ENCODE results near the gene BNIP5. TPM values are rescaled to one million over a fixed set of nuclear protein-coding genes. Genes with fewer than 3 reads are reported as not detected.

Gene BNIP5
- total RNA-seq, 4 donors from 2014 or later = not detected

- Histone ChIP-seq H3K4me3 (no peak overlapping the region), H3K36me3 (no peaks in the 10 kb centered on the region), H3K27me3 (no peaks in the 10 kb centered on the region), H3K27ac (no peak overlapping the region), H3K4me1 (no peaks in the 10 kb centered on the region), H3K9me3 (no peaks in the 10 kb centered on the region)
- no peak for DNase-seq
- TF ChIP-seq, protein P1, sequence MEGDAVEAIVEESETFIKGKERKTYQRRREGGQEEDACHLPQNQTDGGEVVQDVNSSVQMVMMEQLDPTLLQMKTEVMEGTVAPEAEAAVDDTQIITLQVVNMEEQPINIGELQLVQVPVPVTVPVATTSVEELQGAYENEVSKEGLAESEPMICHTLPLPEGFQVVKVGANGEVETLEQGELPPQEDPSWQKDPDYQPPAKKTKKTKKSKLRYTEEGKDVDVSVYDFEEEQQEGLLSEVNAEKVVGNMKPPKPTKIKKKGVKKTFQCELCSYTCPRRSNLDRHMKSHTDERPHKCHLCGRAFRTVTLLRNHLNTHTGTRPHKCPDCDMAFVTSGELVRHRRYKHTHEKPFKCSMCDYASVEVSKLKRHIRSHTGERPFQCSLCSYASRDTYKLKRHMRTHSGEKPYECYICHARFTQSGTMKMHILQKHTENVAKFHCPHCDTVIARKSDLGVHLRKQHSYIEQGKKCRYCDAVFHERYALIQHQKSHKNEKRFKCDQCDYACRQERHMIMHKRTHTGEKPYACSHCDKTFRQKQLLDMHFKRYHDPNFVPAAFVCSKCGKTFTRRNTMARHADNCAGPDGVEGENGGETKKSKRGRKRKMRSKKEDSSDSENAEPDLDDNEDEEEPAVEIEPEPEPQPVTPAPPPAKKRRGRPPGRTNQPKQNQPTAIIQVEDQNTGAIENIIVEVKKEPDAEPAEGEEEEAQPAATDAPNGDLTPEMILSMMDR (IDR thresholded peaks at IDR 0.05) = no peak
- no peak for TF ChIP-seq POLR2A (IDR thresholded peaks at IDR 0.05)
- intact Hi-C loops (cut with DNase I; ENCODE audit: low total_unique reads) = no loop called here
Measured at GRCh38 chr6:36377594-36377993, 40.9 kb upstream of the BNIP5 start.

DNA sequence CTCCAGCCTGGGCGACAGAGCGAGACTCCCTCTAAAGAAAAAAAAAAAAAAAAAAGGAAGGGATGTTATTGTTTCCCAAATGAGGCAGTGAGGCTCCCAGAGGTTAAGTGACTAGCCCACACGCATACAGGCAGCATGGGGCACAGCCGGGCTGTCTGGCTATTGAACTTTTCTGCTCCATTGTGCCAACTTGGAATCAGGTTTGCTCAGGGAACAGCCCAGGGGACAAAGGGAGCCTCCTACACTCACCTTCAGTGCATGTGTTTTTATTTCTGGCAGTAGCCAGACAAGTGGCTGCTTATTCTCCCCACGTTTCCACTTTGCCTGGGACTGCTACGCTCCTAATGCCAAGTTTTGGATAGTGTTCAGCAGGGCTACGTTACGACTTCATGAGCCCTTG, 40.1 kb upstream of the BNIP5 start:
- H3K9me3 ChIP-seq = no peaks in the 10 kb centered on the region
- H3K36me3 ChIP-seq = no peaks in the 10 kb centered on the region
- DNase-seq = no peak
- no peak for TF ChIP-seq POLR2A (IDR thresholded peaks at IDR 0.05)
- TF ChIP-seq, protein P1 (IDR thresholded peaks at IDR 0.05) = no peak
- no peak overlapping the region for H3K27ac ChIP-seq
- no peaks in the 10 kb centered on the region for H3K27me3 ChIP-seq
- intact Hi-C loops (cut with DNase I; ENCODE audit: low total_unique reads) = no loop called here
- no peak overlapping the region for H3K4me3 ChIP-seq
- H3K4me1 ChIP-seq = no peaks in the 10 kb centered on the region

DNA sequence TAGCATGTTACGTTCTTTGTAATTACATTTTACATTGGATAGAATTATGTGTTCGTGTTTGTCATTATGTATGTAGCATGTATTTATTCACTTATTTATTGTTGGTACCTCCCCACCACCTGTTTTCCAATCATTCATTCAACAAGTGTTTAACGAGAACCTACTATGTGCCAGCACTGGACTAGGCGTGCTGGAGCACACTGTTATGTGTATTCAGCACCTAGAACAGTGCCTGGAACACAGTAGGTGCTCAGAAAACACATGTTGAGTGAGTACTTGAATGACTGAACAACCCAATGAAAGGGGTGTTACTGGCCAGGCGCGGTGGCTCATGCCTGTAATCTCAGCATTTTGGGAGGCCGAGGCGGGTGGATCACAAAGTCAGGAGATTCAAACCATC, 39.5 kb upstream of the BNIP5 start:
- Histone ChIP-seq H3K9me3 (no peaks in the 10 kb centered on the region), H3K36me3 (no peaks in the 10 kb centered on the region), H3K27me3 (no peaks in the 10 kb centered on the region), H3K4me1 (no peaks in the 10 kb centered on the region), H3K4me3 (no peak overlapping the region), H3K27ac (no peak overlapping the region)
- intact Hi-C loops (cut with DNase I; ENCODE audit: low total_unique reads) = no loop called here
- TF ChIP-seq POLR2A (IDR thresholded peaks at IDR 0.05) = no peak
- TF ChIP-seq, protein P1 (IDR thresholded peaks at IDR 0.05) = no peak
- no peak for DNase-seq

DNA sequence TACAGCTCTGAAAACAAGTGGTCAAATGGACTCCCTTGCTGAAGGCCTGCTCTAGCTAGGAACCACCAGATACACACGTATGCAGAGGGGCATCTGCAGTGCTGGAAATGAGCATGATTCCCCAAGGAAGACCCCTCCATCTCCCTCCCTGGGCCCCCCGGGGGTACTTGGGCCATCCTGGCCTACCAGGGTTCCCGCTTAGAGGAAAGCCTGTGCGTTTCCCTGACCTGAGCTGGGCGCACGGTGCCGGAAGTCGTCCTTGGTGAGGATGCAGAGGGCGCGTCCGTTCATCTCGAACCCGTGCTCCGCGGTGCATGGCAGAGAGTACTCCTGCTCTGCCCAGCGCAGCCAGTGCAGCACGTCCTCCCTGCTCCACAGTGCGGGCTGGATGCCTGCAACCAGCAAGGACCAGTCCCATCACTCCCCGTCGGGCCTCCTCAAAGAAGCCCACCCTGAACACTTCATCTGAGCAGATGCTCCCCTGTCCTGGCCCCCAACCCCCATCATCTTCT, 39.0 kb upstream of the BNIP5 start:
- no peak for DNase-seq
- intact Hi-C loops (cut with DNase I; ENCODE audit: low total_unique reads) = no loop called here
- no peak overlapping the region for H3K27ac ChIP-seq
- TF ChIP-seq, protein P1 (IDR thresholded peaks at IDR 0.05) = no peak
- TF ChIP-seq POLR2A (IDR thresholded peaks at IDR 0.05) = no peak
- no peaks in the 10 kb centered on the region for H3K36me3 ChIP-seq
- no peaks in the 10 kb centered on the region for H3K27me3 ChIP-seq
- no peaks in the 10 kb centered on the region for H3K4me1 ChIP-seq
- H3K4me3 ChIP-seq = no peak overlapping the region
- H3K9me3 ChIP-seq = no peaks in the 10 kb centered on the region

GRCh38 chr6:36374972-36375371, 38.3 kb upstream of the BNIP5 start:
- intact Hi-C loops (cut with DNase I; ENCODE audit: low total_unique reads) = no loop called here
- DNase-seq = no peak
- no peaks in the 10 kb centered on the region for H3K27me3 ChIP-seq

More at GRCh38 chr6:36374972-36375371, 38.3 kb upstream of the BNIP5 start:
- H3K4me3 ChIP-seq = no peak overlapping the region
- H3K9me3 ChIP-seq = no peaks in the 10 kb centered on the region
- no peak overlapping the region for H3K27ac ChIP-seq
- no peak for TF ChIP-seq POLR2A (IDR thresholded peaks at IDR 0.05)
- TF ChIP-seq, protein P1 (IDR thresholded peaks at IDR 0.05) = no peak
- no peaks in the 10 kb centered on the region for H3K36me3 ChIP-seq
- no peaks in the 10 kb centered on the region for H3K4me1 ChIP-seq
